ENCODE data around the gene PLEKHH1.

Gene PLEKHH1

GRCh38 chr14:67520482-67520881 is 12.6 kb upstream of the PLEKHH1 start:
- Histone ChIP-seq H4K20me1 (ENCODE audit: insufficient read depth) (no peaks in the 10 kb centered on the region), H3K9ac (no peak overlapping the region), H3K27me3 (ENCODE audit: insufficient read depth, low read depth) (no peaks in the 10 kb centered on the region), H3K4me1 (ENCODE audit: low read depth, poor library complexity, severe bottlenecking) (peaks cover 14% of the 10 kb centered on the region), H3K36me3 (ENCODE audit: insufficient read depth) (no peaks in the 10 kb centered on the region), H3K27ac (no peak overlapping the region), H2AFZ (ENCODE audit: low read depth) (no peak overlapping the region), H3K4me3 (IDR thresholded peaks at IDR 0.05; ENCODE audit: insufficient read depth, low read depth, low read length) (no peak overlapping the region), H3K4me2 (no peak overlapping the region), H3K79me2 (ENCODE audit: insufficient read depth, low read depth) (no peaks in the 10 kb centered on the region)
- no peak for TF ChIP-seq CTCF (conservative IDR thresholded peaks at IDR 0.05; ENCODE audit: low read depth, low read length)

- Histone ChIP-seq H3K4me2 (no peak overlapping the region), H3K36me3 (ENCODE audit: insufficient read depth) (no peaks in the 10 kb centered on the region), H3K4me3 (IDR thresholded peaks at IDR 0.05; ENCODE audit: insufficient read depth, low read depth, low read length) (no peak overlapping the region), H3K4me1 (ENCODE audit: low read depth, poor library complexity, severe bottlenecking) (peaks cover 10% of the 10 kb centered on the region), H3K27me3 (ENCODE audit: insufficient read depth, low read depth) (no peaks in the 10 kb centered on the region), H3K79me2 (ENCODE audit: insufficient read depth, low read depth) (no peaks in the 10 kb centered on the region), H3K9ac (no peak overlapping the region), H3K27ac (no peak overlapping the region), H2AFZ (ENCODE audit: low read depth) (no peak overlapping the region), H4K20me1 (ENCODE audit: insufficient read depth) (no peaks in the 10 kb centered on the region)
- no peak for TF ChIP-seq CTCF (conservative IDR thresholded peaks at IDR 0.05; ENCODE audit: low read depth, low read length)
Observed at GRCh38 chr14:67522270-67522669, 10.8 kb upstream of the PLEKHH1 start.

GRCh38 chr14:67523764-67524633 is 9.1 kb upstream of the PLEKHH1 start:
- H3K79me2 ChIP-seq (ENCODE audit: insufficient read depth, low read depth): no peaks in the 10 kb centered on the region
- peak overlapping the region; percentile 29; the same call in 1 of the 2 replicates for H3K4me2 ChIP-seq
- no peak for TF ChIP-seq CTCF (conservative IDR thresholded peaks at IDR 0.05; ENCODE audit: low read depth, low read length)
- peaks cover 10% of the 10 kb centered on the region for H3K4me1 ChIP-seq (ENCODE audit: low read depth, poor library complexity, severe bottlenecking)
- no peaks in the 10 kb centered on the region for H3K36me3 ChIP-seq (ENCODE audit: insufficient read depth)
- no peaks in the 10 kb centered on the region for H4K20me1 ChIP-seq (ENCODE audit: insufficient read depth)
- H3K27ac ChIP-seq: no peak overlapping the region
- no peak overlapping the region for H3K4me3 ChIP-seq (IDR thresholded peaks at IDR 0.05; ENCODE audit: insufficient read depth, low read depth, low read length)
- H3K27me3 ChIP-seq (ENCODE audit: insufficient read depth, low read depth): no peaks in the 10 kb centered on the region
- no peak overlapping the region for H2AFZ ChIP-seq (ENCODE audit: low read depth)
- H3K9ac ChIP-seq: no peak overlapping the region

- Histone ChIP-seq H3K36me3 (ENCODE audit: insufficient read depth) (no peaks in the 10 kb centered on the region), H3K4me2 (peak overlapping the region; percentile 29; the same call in 1 of the 2 replicates), H2AFZ (ENCODE audit: low read depth) (no peak overlapping the region), H3K27ac (no peak overlapping the region), H3K9ac (no peak overlapping the region), H3K79me2 (ENCODE audit: insufficient read depth, low read depth) (no peaks in the 10 kb centered on the region), H3K4me3 (IDR thresholded peaks at IDR 0.05; ENCODE audit: insufficient read depth, low read depth, low read length) (no peak overlapping the region), H4K20me1 (ENCODE audit: insufficient read depth) (no peaks in the 10 kb centered on the region), H3K4me1 (ENCODE audit: low read depth, poor library complexity, severe bottlenecking) (peaks cover 10% of the 10 kb centered on the region), H3K27me3 (ENCODE audit: insufficient read depth, low read depth) (no peaks in the 10 kb centered on the region)
- no peak for TF ChIP-seq CTCF (conservative IDR thresholded peaks at IDR 0.05; ENCODE audit: low read depth, low read length)
Observed at GRCh38 chr14:67524634-67524963, 8.5 kb upstream of the PLEKHH1 start.

Measured in KMS-11 (cell line).